ENCODE measurements around the gene ST3GAL4.

GRCh38 chr11:126461996-126462395 lies 106.5 kb downstream of the ST3GAL4 start:
- TF ChIP-seq CTCF (IDR thresholded peaks at IDR 0.05) (no peak), POLR2AphosphoS5 (IDR thresholded peaks at IDR 0.05) (no peak)
